Mesenchymal stem cell (in vitro differentiated cells and primary cell): Measurements from ENCODE around the gene OR6B3.
A peak's percentile ranks its signal among the peaks of the same experiment; 100 is the strongest.

ENCODE experiments used
- DNase-seq: peaks from one replicate; pipeline ENCODE4 v3.0.0-alpha.2; 2013
- H2AFZ ChIP-seq: one replicate; pipeline ENCODE4 v1.6.1; 2013; ENCODE audit warnings: low read depth, mild to moderate bottlenecking, control low read depth, inconsistent platforms, low read length, moderate library complexity
- H2AK5ac ChIP-seq: 2 replicates; pipeline ENCODE4 v1.6.1; 2013; ENCODE audit warnings: low read length, moderate library complexity, mild to moderate bottlenecking, inconsistent platforms; ENCODE audit not compliant: severe bottlenecking
- H2BK120ac ChIP-seq: one replicate; pipeline ENCODE4 v1.6.1; 2013; ENCODE audit warnings: low read depth, mild to moderate bottlenecking, inconsistent platforms, low read length, moderate library complexity
- H2BK12ac ChIP-seq, 2 experiments: one replicate each; pipeline ENCODE4 v1.6.1; 2013; ENCODE audit warnings: inconsistent platforms in 2 of 2, low read length in 2 of 2, mild to moderate bottlenecking in 2 of 2, moderate library complexity in 2 of 2, control low read depth in 1 of 2
- H2BK15ac ChIP-seq: one replicate; pipeline ENCODE4 v1.6.1; 2013; ENCODE audit warnings: mild to moderate bottlenecking, low read depth, inconsistent platforms; ENCODE audit not compliant: poor library complexity, severe bottlenecking
- H2BK5ac ChIP-seq: 2 replicates; pipeline ENCODE4 v1.6.1; 2013; ENCODE audit warnings: low read depth, mild to moderate bottlenecking, low read length, control low read depth, inconsistent platforms; ENCODE audit not compliant: poor library complexity, severe bottlenecking
- H3K14ac ChIP-seq, 2 experiments: one replicate each; pipeline ENCODE4 v1.6.1; 2013; ENCODE audit warnings: inconsistent platforms in 2 of 2, low read length in 2 of 2, control low read depth in 1 of 2, mild to moderate bottlenecking in 1 of 2, moderate library complexity in 1 of 2
- H3K18ac ChIP-seq, 2 experiments: one replicate each; pipeline ENCODE4 v1.6.1; 2013; ENCODE audit warnings: inconsistent platforms in 2 of 2, low read length in 2 of 2, control low read depth in 1 of 2, low read depth in 1 of 2, mild to moderate bottlenecking in 1 of 2
- H3K23ac ChIP-seq, 2 experiments: one replicate each; pipeline ENCODE4 v1.6.1; 2013; ENCODE audit warnings: inconsistent platforms in 2 of 2, low read length in 2 of 2, mild to moderate bottlenecking in 2 of 2, moderate library complexity in 2 of 2, control low read depth in 1 of 2
- H3K27ac ChIP-seq: 2 replicates; pipeline ENCODE4 v1.5.1; 2013; ENCODE audit warnings: mild to moderate bottlenecking, moderate library complexity, low read length, control low read depth, inconsistent platforms; ENCODE audit not compliant: poor library complexity, severe bottlenecking
- H3K27me3 ChIP-seq, 2 experiments: 2 replicates each; pipeline versions ENCODE4 v1.6.1 to v1.7.0; 2013; ENCODE audit warnings: low read length in 2 of 2, mild to moderate bottlenecking in 2 of 2, moderate library complexity in 2 of 2, control low read depth in 1 of 2, inconsistent platforms in 1 of 2; ENCODE audit not compliant: control insufficient read depth in 1 of 2, insufficient read depth in 1 of 2
- H3K36me3 ChIP-seq, 2 experiments: 2 replicates each; pipeline versions ENCODE4 v1.6.1 to v1.7.0; 2013; ENCODE audit warnings: low read length in 2 of 2, control low read depth in 1 of 2, inconsistent platforms in 1 of 2, low read depth in 1 of 2, mild to moderate bottlenecking in 1 of 2; ENCODE audit not compliant: insufficient read depth in 2 of 2, control insufficient read depth in 1 of 2
- H3K4ac ChIP-seq, 2 experiments: one replicate each; pipeline ENCODE4 v1.6.1; 2013; ENCODE audit warnings: inconsistent platforms in 2 of 2, low read length in 2 of 2, mild to moderate bottlenecking in 2 of 2, moderate library complexity in 2 of 2, control low read depth in 1 of 2, low read depth in 1 of 2
- H3K4me1 ChIP-seq: 2 replicates; pipeline ENCODE4 v1.6.1; 2013; ENCODE audit warnings: low read depth, low read length, control low read depth; ENCODE audit not compliant: control insufficient read depth, insufficient read depth
- H3K4me2 ChIP-seq: 2 replicates; pipeline ENCODE4 v1.6.1; 2013; ENCODE audit warnings: low read length, mild to moderate bottlenecking, inconsistent platforms; ENCODE audit not compliant: poor library complexity, severe bottlenecking
- H3K4me3 ChIP-seq, 2 experiments: 2 replicates each; pipeline versions ENCODE4 v1.5.1 to v1.7.0; 2013; ENCODE audit warnings: low read length in 2 of 2, mild to moderate bottlenecking in 2 of 2, control low read depth in 1 of 2, low read depth in 1 of 2; ENCODE audit not compliant: insufficient read depth in 1 of 2
- H3K79me1 ChIP-seq: replicated peaks from 2 replicates; pipeline ENCODE4 v1.6.1; 2013; ENCODE audit warnings: mild to moderate bottlenecking, control low read depth, low read length, inconsistent platforms; ENCODE audit not compliant: poor library complexity, severe bottlenecking
- H3K9ac ChIP-seq: 2 replicates; pipeline ENCODE4 v1.7.0; 2013; ENCODE audit warnings: mild to moderate bottlenecking, low read length, moderate library complexity
- H3K9me3 ChIP-seq: 2 replicates; pipeline ENCODE4 v1.7.0; 2013; ENCODE audit warnings: mild to moderate bottlenecking, low read length; ENCODE audit not compliant: control insufficient read depth
- H4K8ac ChIP-seq: one replicate; pipeline ENCODE4 v1.6.1; 2013; ENCODE audit warnings: inconsistent platforms, mild to moderate bottlenecking, low read length, moderate library complexity
- H4K91ac ChIP-seq: one replicate; pipeline ENCODE4 v1.6.1; 2013; ENCODE audit warnings: mild to moderate bottlenecking, low read length, inconsistent platforms
- WGBS: methylation state at CpG from one replicate; pipeline ENCODE4 v1.1.7; 2013; ENCODE audit warnings: mixed read lengths; 5-methylcytosine and 5-hydroxymethylcytosine counted together

The OR6B3 gene

GRCh38 chr2:240066489-240066888 lies 13.2 kb upstream of the OR6B3 start:
- no peak overlapping the region for H3K27ac ChIP-seq
- H2AK5ac ChIP-seq: no peak overlapping the region

GRCh38 chr2:240064898-240065297 lies 11.6 kb upstream of the OR6B3 start:
- WGBS: 84% methylated on average over 3 of the region's 4 CpGs
- H2AFZ ChIP-seq: no peak overlapping the region
- H2BK15ac ChIP-seq: no peak overlapping the region

More at GRCh38 chr2:240066489-240066888, 13.2 kb upstream of the OR6B3 start:
- Histone ChIP-seq H3K36me3 (no peaks in the 10 kb centered on the region), H3K4ac (no peak overlapping the region), H2BK12ac (no peak overlapping the region), H3K4me3 (no peak overlapping the region), H2BK120ac (no peak overlapping the region), H3K4me1 (no peaks in the 10 kb centered on the region), H3K14ac (no peak overlapping the region), H2BK15ac (no peak overlapping the region), H3K9ac (no peak overlapping the region), H3K18ac (no peak overlapping the region), H4K91ac (no peak overlapping the region), H3K23ac (no peak overlapping the region), H4K8ac (no peak overlapping the region), H3K4me2 (no peak overlapping the region), H2BK5ac (no peak overlapping the region), H3K79me1 (no peaks in the 10 kb centered on the region), H2AFZ (no peak overlapping the region), H3K27me3 (peaks cover 4 to 32% of the 10 kb centered on the region in 2 experiments), H3K9me3 (peaks cover 4% of the 10 kb centered on the region)
- WGBS: 57% methylated on average over 5 of the region's 5 CpGs
- no peak for DNase-seq

GRCh38 chr2:240060977-240061591 lies 7.8 kb upstream of the OR6B3 start:
- Histone ChIP-seq H2BK15ac (no peak overlapping the region), H3K9me3 (no peaks in the 10 kb centered on the region), H2AK5ac (no peak overlapping the region), H3K14ac (no peak overlapping the region), H3K36me3 (no peaks in the 10 kb centered on the region), H2BK12ac (no peak overlapping the region), H3K23ac (no peak overlapping the region), H3K4me3 (no peak overlapping the region), H2BK120ac (no peak overlapping the region), H4K91ac (no peak overlapping the region), H2BK5ac (no peak overlapping the region), H3K4ac (no peak overlapping the region), H3K9ac (no peak overlapping the region), H3K27me3 (peaks cover 4 to 60% of the 10 kb centered on the region in 2 experiments), H3K4me2 (no peak overlapping the region), H3K79me1 (no peaks in the 10 kb centered on the region), H3K4me1 (no peaks in the 10 kb centered on the region), H3K18ac (no peak overlapping the region), H4K8ac (no peak overlapping the region), H2AFZ (no peak overlapping the region), H3K27ac (no peak overlapping the region)
- peak; percentile 60 for DNase-seq
- WGBS: 10% methylated on average over 2 of the region's 4 CpGs

More at GRCh38 chr2:240064898-240065297, 11.6 kb upstream of the OR6B3 start:
- H3K9me3 ChIP-seq: peaks cover 4% of the 10 kb centered on the region
- no peaks in the 10 kb centered on the region for H3K36me3 ChIP-seq
- no peak overlapping the region for H4K91ac ChIP-seq
- H3K9ac ChIP-seq: no peak overlapping the region
- H2AK5ac ChIP-seq: no peak overlapping the region
- H2BK12ac ChIP-seq: no peak overlapping the region
- H3K4me1 ChIP-seq: no peaks in the 10 kb centered on the region
- no peak overlapping the region for H2BK5ac ChIP-seq
- peaks cover 4 to 40% of the 10 kb centered on the region in 2 experiments for H3K27me3 ChIP-seq
- H4K8ac ChIP-seq: no peak overlapping the region
- H3K4ac ChIP-seq: no peak overlapping the region
- no peak overlapping the region for H2BK120ac ChIP-seq
- DNase-seq: no peak
- no peak overlapping the region for H3K14ac ChIP-seq
- H3K23ac ChIP-seq: no peak overlapping the region
- no peak overlapping the region for H3K4me2 ChIP-seq
- H3K27ac ChIP-seq: no peak overlapping the region
- H3K4me3 ChIP-seq: no peak overlapping the region
- H3K18ac ChIP-seq: no peak overlapping the region
- H3K79me1 ChIP-seq: no peaks in the 10 kb centered on the region

GRCh38 chr2:240056678-240057077 lies 3.4 kb upstream of the OR6B3 start:
- Histone ChIP-seq H3K9ac (no peak overlapping the region), H3K9me3 (no peaks in the 10 kb centered on the region), H2BK12ac (no peak overlapping the region), H3K14ac (no peak overlapping the region), H3K23ac (no peak overlapping the region), H3K18ac (no peak overlapping the region), H4K8ac (peak overlapping the region; percentile 6), H3K4me3 (no peak overlapping the region), H3K27ac (no peak overlapping the region), H3K4me1 (no peaks in the 10 kb centered on the region), H3K27me3 (peaks cover 5 to 84% of the 10 kb centered on the region in 2 experiments), H4K91ac (no peak overlapping the region), H2AFZ (no peak overlapping the region), H2AK5ac (no peak overlapping the region), H3K36me3 (no peaks in the 10 kb centered on the region), H2BK15ac (no peak overlapping the region), H3K79me1 (no peaks in the 10 kb centered on the region), H3K4me2 (no peak overlapping the region), H2BK5ac (no peak overlapping the region), H3K4ac (no peak overlapping the region), H2BK120ac (no peak overlapping the region)
- 92% methylated on average over 11 of the region's 11 CpGs for WGBS
- DNase-seq: no peak
